SU-DHL-6 (cell line): ENCODE data around the gene RTF1.

Experiments
- CTCF ChIP-seq: fragments of 200-600 bp; sonication (generic); IDR thresholded peaks from one replicate; pipeline ENCODE4 v1.5.1; 2017; ENCODE audit warnings: antibody characterized with exemption, mild to moderate bottlenecking, low read length, moderate library complexity; ENCODE audit not compliant: insufficient read depth, poor library complexity, severe bottlenecking
- EZH2phosphoT487 ChIP-seq: fragments of 200-600 bp; sonication (generic), shearing (Covaris generic); conservative IDR thresholded peaks from 2 replicates; pipeline ENCODE4 v1.6.1; 2018; ENCODE audit warnings: mild to moderate bottlenecking, antibody characterized with exemption, low read length, moderate library complexity, mixed read lengths

GRCh38 chr15:41495736-41496599 lies 79.1 kb downstream of the RTF1 start:
- TF ChIP-seq CTCF: no peak
- no peak for TF ChIP-seq EZH2phosphoT487
